Muscle of leg (tissue), 11 donors: ENCODE measurements around the gene NUDT3. TPM values are rescaled to one million over a fixed set of nuclear protein-coding genes. Genes with fewer than 3 reads are reported as not detected.
A peak's percentile ranks its signal among the peaks of the same experiment; 100 is the strongest.

Experiments used
- DNase-seq: peaks from one replicate; pipeline ENCODE4 v3.0.0; 2013
- H3K27ac ChIP-seq: one replicate; pipeline ENCODE4 v1.5.1; 2013; ENCODE audit warnings: mild to moderate bottlenecking, low read length, control low read depth
- H3K27me3 ChIP-seq: one replicate; pipeline ENCODE4 v1.6.1; 2013; ENCODE audit warnings: low read length; ENCODE audit not compliant: control insufficient read depth, insufficient read depth
- H3K36me3 ChIP-seq: one replicate; pipeline ENCODE4 v1.6.1; 2013; ENCODE audit warnings: low read length; ENCODE audit not compliant: control insufficient read depth, insufficient read depth
- H3K4me1 ChIP-seq: one replicate; pipeline ENCODE4 v1.6.1; 2013; ENCODE audit warnings: low read length; ENCODE audit not compliant: control insufficient read depth, insufficient read depth
- H3K4me3 ChIP-seq: one replicate; pipeline ENCODE4 v1.5.1; 2013; ENCODE audit warnings: low read length, control low read depth
- H3K9me3 ChIP-seq: replicated peaks from 2 replicates; pipeline ENCODE4 v1.6.1; 2013; ENCODE audit warnings: low read depth, low read length; ENCODE audit not compliant: control insufficient read depth
- WGBS: methylation state at CpG from one replicate; pipeline ENCODE4 v1.1.5; 2013; ENCODE audit warnings: missing lambda C conversion rate; ENCODE audit not compliant: insufficient coverage; 5-methylcytosine and 5-hydroxymethylcytosine counted together
- polyA plus RNA-seq, 8 donors: library from polyadenylated mRNA; unstranded; fragments of 120-200 nt; gene quantifications; one replicate each; pipeline versions ENCODE4 v1.2.1 to v1.2.3, GENCODE V29; 2013; ENCODE audit warnings: inconsistent platforms in 1 of 8, low replicate concordance in 1 of 8; ENCODE audit not compliant: insufficient read length in 8 of 8, insufficient read depth in 1 of 8
- total RNA-seq: library from RNA; stranded (reverse); fragments of 120-200 nt; gene quantifications from one replicate; pipeline ENCODE4 v1.2.4, GENCODE V29; 2013

The NUDT3 gene
- total and polyA plus RNA-seq, 9 donors = 18.9 to 56.7 (median 28.8) TPM

- Histone ChIP-seq H3K27ac (no peak overlapping the region), H3K27me3 (no peaks in the 10 kb centered on the region), H3K36me3 (no peaks in the 10 kb centered on the region), H3K4me1 (no peaks in the 10 kb centered on the region), H3K4me3 (no peak overlapping the region), H3K9me3 (no peaks in the 10 kb centered on the region)
- WGBS = no CpG with 5 or more reads among the region's 1 CpG
- no peak for DNase-seq
Observed at GRCh38 chr6:34347303-34347702, 45.2 kb downstream of the NUDT3 start.

DNA sequence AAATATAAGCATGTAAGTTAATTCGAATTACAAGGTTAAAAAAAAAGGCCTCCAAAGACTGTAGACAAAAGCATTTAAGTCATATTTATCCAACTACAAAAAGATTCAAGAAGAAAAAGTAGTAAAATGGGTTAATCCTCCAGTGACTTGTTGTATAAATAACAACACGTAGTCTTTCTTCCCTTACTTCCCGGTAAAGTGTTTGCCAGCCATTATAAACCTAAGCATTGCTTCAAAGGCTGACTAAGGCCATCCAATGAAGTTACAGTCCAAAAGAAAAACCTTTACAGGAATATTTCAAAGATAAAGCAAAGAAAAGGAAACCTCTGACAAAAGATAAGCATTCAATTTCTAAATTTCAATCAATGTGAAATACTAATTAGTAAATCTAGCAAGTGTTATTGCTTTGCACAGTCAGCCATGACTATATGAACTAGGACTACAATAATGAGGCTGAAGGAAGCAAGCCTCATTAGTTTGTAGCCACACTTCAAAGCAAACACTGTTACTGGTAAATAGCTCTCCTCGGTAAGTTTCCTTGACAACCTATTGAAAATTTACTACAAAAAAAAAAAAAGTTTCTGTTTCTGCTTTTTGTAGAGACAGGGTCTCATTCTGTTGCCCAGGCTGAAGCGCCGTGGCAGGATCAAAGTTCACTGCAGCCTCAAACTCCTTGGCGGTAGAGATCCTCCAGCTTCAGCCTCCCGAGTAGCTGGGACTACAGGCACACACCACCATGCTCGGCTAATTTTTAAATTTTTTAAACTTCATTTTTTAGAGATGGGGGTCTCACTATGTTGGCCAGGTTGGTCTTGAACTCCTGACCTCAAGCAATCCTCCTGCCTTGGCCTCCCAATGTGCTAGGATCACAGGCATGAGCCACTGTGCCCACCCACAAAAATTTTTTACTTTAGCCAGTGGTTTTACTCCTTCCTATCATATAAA lies 46.0 kb downstream of the NUDT3 start:
- Histone ChIP-seq H3K36me3 (peaks cover 4% of the 10 kb centered on the region), H3K27me3 (no peaks in the 10 kb centered on the region), H3K9me3 (no peaks in the 10 kb centered on the region), H3K27ac (no peak overlapping the region), H3K4me1 (peaks cover 5% of the 10 kb centered on the region), H3K4me3 (no peak overlapping the region)
- no CpG with 5 or more reads among the region's 9 CpGs for WGBS
- no peak for DNase-seq

GRCh38 chr6:34343806-34344205 lies 48.7 kb downstream of the NUDT3 start:
- Histone ChIP-seq H3K4me1 (peaks cover 11% of the 10 kb centered on the region), H3K9me3 (no peaks in the 10 kb centered on the region), H3K27me3 (no peaks in the 10 kb centered on the region), H3K27ac (no peak overlapping the region), H3K4me3 (no peak overlapping the region), H3K36me3 (peaks cover 9% of the 10 kb centered on the region)
- no peak for DNase-seq

GRCh38 chr6:34342247-34342646 lies 50.2 kb downstream of the NUDT3 start:
- no peak overlapping the region for H3K27ac ChIP-seq
- H3K9me3 ChIP-seq = no peaks in the 10 kb centered on the region
- H3K27me3 ChIP-seq = no peaks in the 10 kb centered on the region
- H3K36me3 ChIP-seq = peaks cover 9% of the 10 kb centered on the region
- peaks cover 16% of the 10 kb centered on the region for H3K4me1 ChIP-seq
- H3K4me3 ChIP-seq = no peak overlapping the region
- DNase-seq = no peak

DNA sequence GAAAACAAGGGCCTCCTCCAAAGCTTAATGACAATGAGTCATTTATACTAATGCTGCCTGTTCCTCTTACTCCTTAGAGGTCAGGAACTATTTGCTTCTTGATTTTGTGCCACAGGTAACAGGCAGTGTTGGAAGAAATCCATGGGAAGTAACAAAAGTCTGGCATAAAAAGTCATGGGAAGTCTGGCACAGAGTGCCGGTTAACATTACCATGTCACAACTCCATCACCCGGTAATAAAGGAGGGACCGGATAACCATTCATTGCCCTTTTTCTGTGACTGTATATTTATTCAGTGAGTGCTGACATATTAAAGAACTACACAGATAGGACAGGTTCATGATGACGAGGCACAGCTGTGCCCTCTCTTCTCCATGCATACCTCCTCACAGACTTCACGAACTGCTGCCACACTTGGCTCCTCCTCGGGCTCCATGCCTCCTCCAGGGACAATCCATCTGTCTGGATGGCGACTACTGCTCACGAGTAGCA lies 50.9 kb downstream of the NUDT3 start:
- Histone ChIP-seq H3K4me1 (peaks cover 16% of the 10 kb centered on the region), H3K9me3 (no peaks in the 10 kb centered on the region), H3K27ac (peak overlapping the region; percentile 51), H3K27me3 (no peaks in the 10 kb centered on the region), H3K4me3 (no peak overlapping the region), H3K36me3 (peaks cover 9% of the 10 kb centered on the region)
- 62% methylated on average over 2 of the region's 8 CpGs for WGBS
- DNase-seq = no peak

GRCh38 chr6:34340906-34341480 lies 51.5 kb downstream of the NUDT3 start:
- no peaks in the 10 kb centered on the region for H3K9me3 ChIP-seq
- H3K27me3 ChIP-seq = no peaks in the 10 kb centered on the region
- peaks cover 9% of the 10 kb centered on the region for H3K36me3 ChIP-seq
- no peak for DNase-seq
- H3K27ac ChIP-seq = peak overlapping the region; percentile 51
- H3K4me3 ChIP-seq = no peak overlapping the region
- WGBS = no CpG with 5 or more reads among the region's 3 CpGs
- H3K4me1 ChIP-seq = peaks cover 16% of the 10 kb centered on the region

DNA sequence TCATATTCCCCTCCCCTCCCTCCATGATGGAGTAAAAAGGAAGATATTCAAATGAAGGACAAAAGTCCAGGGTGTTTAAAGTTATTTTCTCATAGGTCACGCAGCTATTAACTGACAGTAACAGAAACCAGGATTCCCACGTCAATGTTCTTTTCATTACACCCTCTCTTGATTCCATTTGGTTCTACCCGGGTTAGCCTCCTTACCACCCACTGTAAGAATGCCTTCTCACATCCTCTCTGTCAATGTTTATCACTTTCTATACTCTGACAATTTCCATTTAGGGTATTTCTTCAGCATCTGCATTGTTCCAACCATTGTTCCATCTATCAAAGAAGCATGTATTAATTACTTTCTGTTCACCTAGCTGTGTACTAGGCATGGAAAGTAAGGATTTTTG lies 52.1 kb downstream of the NUDT3 start:
- Histone ChIP-seq H3K4me3 (no peak overlapping the region), H3K36me3 (peaks cover 9% of the 10 kb centered on the region), H3K9me3 (no peaks in the 10 kb centered on the region), H3K27me3 (no peaks in the 10 kb centered on the region), H3K27ac (no peak overlapping the region), H3K4me1 (peaks cover 16% of the 10 kb centered on the region)
- no peak for DNase-seq
- 92% methylated on average over 2 of the region's 3 CpGs for WGBS

DNA sequence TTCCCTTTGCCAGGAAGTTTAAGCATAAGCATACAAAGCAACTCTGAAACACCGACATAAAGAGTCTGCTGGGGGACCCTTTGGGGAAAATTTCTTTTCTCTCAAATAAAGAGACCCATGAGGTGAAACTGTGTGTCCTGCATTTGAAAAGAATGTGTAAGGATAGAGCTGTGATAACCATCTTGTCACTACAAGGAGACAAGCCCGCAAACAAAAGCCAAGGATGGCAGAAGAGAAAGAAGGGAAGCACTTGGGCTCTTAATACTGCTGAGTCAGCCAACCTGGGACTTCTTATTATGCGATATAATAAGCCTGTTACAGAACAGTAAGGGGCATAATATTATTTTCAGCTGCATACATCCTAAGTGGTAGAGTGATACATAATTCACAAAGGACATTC lies 52.5 kb downstream of the NUDT3 start:
- Histone ChIP-seq H3K27ac (no peak overlapping the region), H3K27me3 (no peaks in the 10 kb centered on the region), H3K4me1 (peaks cover 16% of the 10 kb centered on the region), H3K4me3 (no peak overlapping the region), H3K36me3 (peaks cover 9% of the 10 kb centered on the region), H3K9me3 (no peaks in the 10 kb centered on the region)
- DNase-seq = no peak
- WGBS = 100% methylated on average over 1 of the region's 3 CpGs

DNA sequence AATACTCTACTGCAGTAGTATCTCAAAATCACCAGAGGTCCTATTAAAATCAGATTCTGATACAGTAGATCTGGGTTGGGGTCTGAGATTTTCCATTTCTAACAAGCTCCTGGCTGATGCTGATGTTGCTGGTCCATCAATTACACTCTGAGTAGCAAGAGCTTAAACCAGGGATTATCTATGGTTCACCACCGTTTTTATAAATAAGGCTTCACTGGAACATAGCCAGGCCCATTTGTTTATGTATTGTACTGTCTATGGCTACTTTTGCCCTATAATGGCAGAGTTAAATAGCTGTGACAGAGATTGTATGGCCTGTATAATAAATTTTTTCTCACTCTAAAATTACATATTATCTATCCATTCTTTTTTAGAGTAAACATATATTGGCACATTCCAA lies 53.0 kb downstream of the NUDT3 start:
- no peak overlapping the region for H3K27ac ChIP-seq

DNA sequence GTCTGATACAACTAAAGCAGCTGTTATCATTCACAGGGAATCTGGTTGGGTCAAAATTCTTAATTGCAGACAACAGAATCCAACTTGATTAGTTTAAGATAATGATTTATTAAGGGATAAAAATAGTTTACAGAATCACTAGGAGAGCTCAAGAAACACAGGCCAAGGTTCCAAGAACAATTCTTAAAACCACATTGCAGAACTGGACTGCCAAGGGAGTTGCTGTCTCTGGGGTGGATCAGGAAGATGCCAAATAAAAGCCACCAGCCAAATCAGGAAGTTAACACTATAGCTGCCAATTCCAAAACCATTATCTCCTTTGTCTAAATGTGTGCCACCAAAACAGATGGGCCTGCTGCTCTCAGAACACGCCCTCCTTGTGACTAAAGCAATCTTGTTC lies 53.7 kb downstream of the NUDT3 start:
- no peaks in the 10 kb centered on the region for H3K27me3 ChIP-seq
- peaks cover 16% of the 10 kb centered on the region for H3K4me1 ChIP-seq
- no peak overlapping the region for H3K27ac ChIP-seq
- DNase-seq = no peak
- no peaks in the 10 kb centered on the region for H3K9me3 ChIP-seq
- H3K36me3 ChIP-seq = peaks cover 10% of the 10 kb centered on the region
- H3K4me3 ChIP-seq = no peak overlapping the region
- no CpG with 5 or more reads among the region's 1 CpG for WGBS

More for the DNA sequence above, 53.0 kb downstream of the NUDT3 start:
- H3K9me3 ChIP-seq = no peaks in the 10 kb centered on the region
- H3K4me3 ChIP-seq = no peak overlapping the region
- no CpG with 5 or more reads among the region's 1 CpG for WGBS
- peaks cover 16% of the 10 kb centered on the region for H3K4me1 ChIP-seq
- DNase-seq = no peak
- H3K27me3 ChIP-seq = no peaks in the 10 kb centered on the region
- H3K36me3 ChIP-seq = peaks cover 9% of the 10 kb centered on the region
